A549 (cell line): ENCODE results near the gene MUC6. TPM values are rescaled to one million over a fixed set of nuclear protein-coding genes. Genes with fewer than 3 reads are reported as not detected.

Source experiments
- ATAC-seq, 2 experiments: fragments of 200-7000 bp in 1 of 2; fragments of >200 bp in 1 of 2; cut with Nextera tagmentation in 1 of 2; cut with Tn5 transposase in 1 of 2; 3 replicates each; pipeline versions ENCODE4 v1.8.0 to v1.9.1; 2018 to 2020; ENCODE audit warnings: mild to moderate bottlenecking in 1 of 2, moderate library complexity in 1 of 2
- CTCF ChIA-PET: fragments of 300-600 bp; sonication (Branson Sonifier 250); formaldehyde crosslinking; extraction: SDS; loops from one replicate; lab custom pipeline; 2021; ENCODE audit warnings: antibody characterized with exemption, inconsistent platforms; lab: Yijun Ruan, JAX
- POLR2A ChIA-PET: fragments of 350-600 bp; formaldehyde crosslinking; extraction: SDS; loops from one replicate; lab custom pipeline; 2021; ENCODE audit warnings: antibody characterized with exemption, inconsistent platforms; lab: Yijun Ruan, JAX
- DNase-seq, 2 experiments: peaks; one replicate each; pipeline versions ENCODE4 v3.0.0 to v3.0.0-alpha.2; 2011 to 2016; ENCODE audit warnings: low read depth in 1 of 2, low spot score in 1 of 2
- FAIRE-seq: peaks from 2 replicates; lab custom pipeline; 2011; peaks lifted over from hg19 to GRCh38; lab: Jason Lieb, UNC
- H3K27ac ChIP-seq, 2 experiments: fragments of >200 bp; sonication (Bioruptor Twin); formaldehyde crosslinking; 3 replicates each; pipeline ENCODE4 v1.5.1; 2016 to 2017
- H3K4me1 ChIP-seq: fragments of >200 bp; sonication (Bioruptor Twin); formaldehyde crosslinking; 3 replicates; pipeline ENCODE4 v1.6.1; 2016
- H3K4me2 ChIP-seq: fragments of >200 bp; sonication (Bioruptor Twin); formaldehyde crosslinking; 3 replicates; pipeline ENCODE4 v1.6.1; 2016
- H3K4me3 ChIP-seq: fragments of >200 bp; sonication (Bioruptor Twin); formaldehyde crosslinking; 3 replicates; pipeline ENCODE4 v1.5.1; 2016
- H3K9me3 ChIP-seq: fragments of >200 bp; sonication (Bioruptor Twin); formaldehyde crosslinking; 3 replicates; pipeline ENCODE4 v1.6.1; 2016
- BCL3 ChIP-seq: fragments of >200 bp; sonication (Bioruptor Twin); formaldehyde crosslinking; IDR thresholded peaks from 3 replicates; pipeline ENCODE4 v1.6.1; 2016
- BHLHE40 ChIP-seq: IDR thresholded peaks from 2 replicates; pipeline ENCODE4 v1.6.1; 2012; ENCODE audit warnings: low read depth, low read length, inconsistent platforms
- CEBPB ChIP-seq, 2 experiments: fragments of >200 bp in 1 of 2; sonication (Bioruptor Twin) in 1 of 2; formaldehyde crosslinking in 1 of 2; IDR thresholded peaks; 2 replicates each; pipeline ENCODE4 v1.6.1; 2012 to 2016
- CHD2 ChIP-seq: fragments of 150-350 bp; IDR thresholded peaks from 2 replicates; pipeline ENCODE4 v1.6.1; 2014; ENCODE audit warnings: low read length; ENCODE audit not compliant: partially characterized antibody
- E2F6 ChIP-seq: IDR thresholded peaks from 2 replicates; pipeline ENCODE4 v1.6.1; 2012; ENCODE audit warnings: low read depth, borderline replicate concordance
- ELK1 ChIP-seq: fragments of 150-350 bp; IDR thresholded peaks from 2 replicates; pipeline ENCODE4 v1.6.1; 2014; ENCODE audit warnings: low read depth, mild to moderate bottlenecking, low read length
- ESRRA ChIP-seq: fragments of 150-350 bp; IDR thresholded peaks from 2 replicates; pipeline ENCODE4 v1.6.1; 2014; ENCODE audit warnings: mild to moderate bottlenecking, low read length, borderline replicate concordance
- FOSL2 ChIP-seq, 2 experiments: fragments of 450-650 bp in 1 of 2; fragments of >200 bp in 1 of 2; sonication (Bioruptor Twin) in 1 of 2; formaldehyde crosslinking; IDR thresholded peaks; 2 replicates each; pipeline versions ENCODE4 v1.5.0 to v1.6.1; 2016 to 2020; ENCODE audit warnings: mild to moderate bottlenecking in 1 of 2, moderate library complexity in 1 of 2
- HDAC2 ChIP-seq: fragments of 200-600 bp; sonication (generic); IDR thresholded peaks from 2 replicates; pipeline ENCODE4 v1.6.1; 2016
- HMGXB4 ChIP-seq: fragments of 250-450 bp; sonication (Bioruptor Pico); IDR thresholded peaks from 2 replicates; pipeline ENCODE4 v1.5.0; 2021; ENCODE audit warnings: mild to moderate bottlenecking, moderate library complexity, borderline replicate concordance
- HOXB13 ChIP-seq: fragments of 250-450 bp; sonication (Bioruptor Pico); IDR thresholded peaks from 2 replicates; pipeline ENCODE4 v1.5.0; 2020; ENCODE audit warnings: low read depth, mild to moderate bottlenecking, moderate library complexity
- JUN ChIP-seq, 2 experiments: fragments of >200 bp; sonication (Bioruptor Twin); formaldehyde crosslinking; IDR thresholded peaks; 2 replicates in 1 of 2; 3 replicates in 1 of 2; pipeline ENCODE4 v1.6.1; 2016 to 2017
- KDM1A ChIP-seq: fragments of 200-600 bp; sonication (generic); IDR thresholded peaks from 2 replicates; pipeline ENCODE4 v1.6.1; 2016; ENCODE audit warnings: low read depth, mild to moderate bottlenecking
- KDM5A ChIP-seq: fragments of 200-600 bp; sonication (generic); IDR thresholded peaks from 2 replicates; pipeline ENCODE4 v1.6.1; 2016; ENCODE audit warnings: antibody characterized with exemption, mild to moderate bottlenecking
- MYC ChIP-seq: IDR thresholded peaks from 2 replicates; pipeline ENCODE4 v1.6.1; 2012; ENCODE audit warnings: mild to moderate bottlenecking, inconsistent platforms, low read length, improper control_type of control experiment, borderline replicate concordance
- NFE2L2 ChIP-seq: fragments of 150-350 bp; conservative IDR thresholded peaks from 2 replicates; pipeline ENCODE4 v1.6.1; 2014; ENCODE audit warnings: low read length
- NPAS2 ChIP-seq: fragments of 250-450 bp; sonication (Bioruptor Pico); IDR thresholded peaks from 2 replicates; pipeline ENCODE4 v1.8.0; 2022; ENCODE audit warnings: mild to moderate bottlenecking, moderate library complexity, borderline replicate concordance
- PBX3 ChIP-seq: IDR thresholded peaks from 2 replicates; pipeline ENCODE4 v1.6.1; 2012
- PHF8 ChIP-seq: fragments of 200-600 bp; sonication (generic); IDR thresholded peaks from 2 replicates; pipeline ENCODE4 v1.6.1; 2016; ENCODE audit warnings: low read depth, mild to moderate bottlenecking, antibody characterized with exemption, moderate library complexity, borderline replicate concordance
- POLR2A ChIP-seq: IDR thresholded peaks from 2 replicates; pipeline ENCODE4 v1.6.1; 2012; ENCODE audit warnings: mild to moderate bottlenecking, low read length
- RAD21 ChIP-seq, 2 experiments: fragments of >200 bp in 1 of 2; sonication (Bioruptor Twin) in 1 of 2; formaldehyde crosslinking in 1 of 2; IDR thresholded peaks in 1 of 2; conservative IDR thresholded peaks in 1 of 2; 2 replicates in 1 of 2; 3 replicates in 1 of 2; pipeline ENCODE4 v1.6.1; 2012 to 2018; ENCODE audit warnings: inconsistent platforms in 1 of 2
- USF2 ChIP-seq: fragments of 450-650 bp; IDR thresholded peaks from 2 replicates; pipeline ENCODE4 v1.6.1; 2014; ENCODE audit warnings: antibody characterized with exemption
- ZC3H11A ChIP-seq: fragments of 450-650 bp; IDR thresholded peaks from 2 replicates; pipeline ENCODE4 v1.6.1; 2014; ENCODE audit warnings: antibody characterized with exemption, mild to moderate bottlenecking
- ZFP36 ChIP-seq: fragments of 450-650 bp; IDR thresholded peaks from 2 replicates; pipeline ENCODE4 v1.6.1; 2014; ENCODE audit warnings: borderline replicate concordance; ENCODE audit not compliant: partially characterized antibody
- WGBS: methylation state at CpG from one replicate; pipeline ENCODE4 v1.1.6; 2017; ENCODE audit errors: missing lambda C conversion rate; 5-methylcytosine and 5-hydroxymethylcytosine counted together
- polyA plus RNA-seq, 4 experiments: library from polyadenylated mRNA; depleted of rRNA in 3 of 4; stranded (reverse); fragments of >200 nt; fragmentation: RNase III in 1 of 4; extraction: RNeasy Plus Mini Kit Qiagen cat#74134 plus additional on column Dnase treatment in 1 of 4; gene quantifications; 2 replicates in 3 of 4; 3 replicates in 1 of 4; pipeline ENCODE4 v1.2.3, GENCODE V29; 2011 to 2017

MUC6 gene
- polyA plus RNA-seq, 2 of the 4 experiments (the other 2 are of a cell fraction) = not detected

GRCh38 chr11:995044-995751 lies 41.3 kb downstream of the MUC6 start:
- Histone ChIP-seq H3K4me1 (no peaks in the 10 kb centered on the region), H3K4me2 (no peak overlapping the region), H3K4me3 (no peak overlapping the region), H3K9me3 (no peaks in the 10 kb centered on the region), H3K27ac (no peak overlapping the region)
- peak; percentile 31 to 36 for DNase-seq
- ChIA-PET CTCF (interaction anchor here (0.6 to 1.0 kb wide), 2 partner anchors 14 to 56 kb away, joined by 3 read pairs; no protein-coding TSS in a partner anchor), POLR2A (no interaction called here)
- ATAC-seq = peak; percentile 62 to 64
- no peak for TF ChIP-seq JUN (IDR thresholded peaks at IDR 0.05)
- TF ChIP-seq PBX3 = no peak
- TF ChIP-seq ZC3H11A = no peak
- no peak for TF ChIP-seq MYC
- no peak for TF ChIP-seq ELK1
- no peak for TF ChIP-seq HDAC2
- TF ChIP-seq BHLHE40 = no peak
- TF ChIP-seq KDM1A = no peak
- no peak for TF ChIP-seq NFE2L2
- TF ChIP-seq ZFP36 = no peak
- TF ChIP-seq FOSL2 (IDR thresholded peaks at IDR 0.05) = no peak
- no peak for TF ChIP-seq FOSL2 (CRISPR knock-in tag; IDR thresholded peaks at IDR 0.05)
- TF ChIP-seq HMGXB4 (CRISPR knock-in tag) = no peak
- no peak for TF ChIP-seq CHD2
- no peak for TF ChIP-seq BCL3
- 79% methylated on average over 16 of the region's 16 CpGs for WGBS
- FAIRE-seq = no peak

- Histone ChIP-seq H3K9me3 (no peaks in the 10 kb centered on the region), H3K4me2 (no peak overlapping the region), H3K4me1 (no peaks in the 10 kb centered on the region), H3K27ac (no peak overlapping the region), H3K4me3 (no peak overlapping the region)
- 86% methylated on average over 35 of the region's 35 CpGs for WGBS
- POLR2A ChIA-PET = no interaction called here
- FAIRE-seq (no peak), ATAC-seq (no peak), DNase-seq (no peak)
- TF ChIP-seq POLR2A (0 out of 2 replicates have a peak, but pooled peaks have one; percentile 9), KDM5A (no peak), HDAC2 (no peak)
- CTCF ChIA-PET = interaction anchor here (0.7 to 1.5 kb wide), 5 partner anchors 9 to 57 kb away, joined by 3 to 4 read pairs (median 3); no protein-coding TSS in a partner anchor
Observed at GRCh38 chr11:993632-994167, 42.8 kb downstream of the MUC6 start.

- ChIA-PET CTCF (interaction anchor here (0.7 to 1.1 kb wide), 3 partner anchors 8 to 59 kb away, joined by 3 to 4 read pairs (median 3); no protein-coding TSS in a partner anchor), POLR2A (no interaction called here)
- no peak for FAIRE-seq
- H3K9me3 ChIP-seq = no peaks in the 10 kb centered on the region
- WGBS = 94% methylated on average over 15 of the region's 16 CpGs
- H3K4me1 ChIP-seq = no peaks in the 10 kb centered on the region
- no peak for DNase-seq
- no peak overlapping the region for H3K4me3 ChIP-seq
- ATAC-seq = no peak
- H3K27ac ChIP-seq = no peak overlapping the region
- H3K4me2 ChIP-seq = no peak overlapping the region
- TF ChIP-seq CEBPB (IDR thresholded peaks at IDR 0.05) (no peak), E2F6 (no peak), PHF8 (no peak), NPAS2 (CRISPR knock-in tag) (no peak), RAD21 (conservative IDR thresholded peaks at IDR 0.05 in 1 of 2, IDR thresholded peaks at IDR 0.05 in 1 of 2) (no peak), HOXB13 (CRISPR knock-in tag) (no peak), USF2 (no peak), ESRRA (no peak)
Observed at GRCh38 chr11:992577-992976, 43.9 kb downstream of the MUC6 start.
